ENCODE measurements around the gene GM2A. TPM values are rescaled to one million over a fixed set of nuclear protein-coding genes. Genes with fewer than 3 reads are reported as not detected.
"Not testable (repeated sequence)": the region's sequence is repeated elsewhere in the genome, so short reads cannot be mapped to it uniquely, and the experiment has no call there.

Gene GM2A
- total RNA-seq, 1 experiment from 2014 or later, result 15.7 TPM

DNA sequence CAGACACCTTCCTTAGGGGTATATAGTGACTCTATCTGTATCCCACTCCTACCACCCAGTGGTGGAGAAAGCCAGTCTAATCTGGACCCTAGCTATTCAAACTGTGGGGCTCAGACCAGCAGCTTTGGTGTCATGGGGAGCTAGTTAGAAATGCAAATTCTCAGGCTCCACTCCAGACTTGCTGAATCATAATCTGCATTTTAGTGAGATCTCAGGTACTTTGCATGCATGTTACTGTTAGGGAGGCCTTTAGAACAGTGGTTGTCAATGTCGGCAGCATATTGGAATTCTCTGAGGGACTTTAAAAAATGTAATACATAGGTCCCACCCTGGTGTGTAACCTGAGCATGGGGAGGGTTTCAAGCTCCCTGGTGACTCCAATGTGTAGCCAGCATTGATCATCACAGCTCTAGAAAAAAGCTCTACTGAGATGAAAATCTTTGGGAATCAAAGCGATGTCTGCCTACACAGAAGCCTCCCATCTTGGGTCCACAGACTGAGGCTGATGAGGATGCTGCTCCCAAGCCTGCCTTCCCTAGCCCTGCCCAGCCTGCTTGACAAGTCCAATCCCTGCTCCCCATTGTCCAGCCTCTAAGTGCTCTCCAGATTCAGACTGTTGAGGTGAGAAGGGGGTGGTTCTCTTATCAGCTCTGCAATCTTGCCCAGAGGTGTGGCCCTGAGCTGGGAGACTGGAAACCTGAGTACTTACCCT, 11.9 kb upstream of the GM2A start:
- Histone ChIP-seq H3K9me3 (no peaks in the 10 kb centered on the region), H3K4me3 (no peak overlapping the region), H3K36me3 (no peaks in the 10 kb centered on the region), H3K27me3 (peaks cover 2% of the 10 kb centered on the region)
- no peak for DNase-seq

DNA sequence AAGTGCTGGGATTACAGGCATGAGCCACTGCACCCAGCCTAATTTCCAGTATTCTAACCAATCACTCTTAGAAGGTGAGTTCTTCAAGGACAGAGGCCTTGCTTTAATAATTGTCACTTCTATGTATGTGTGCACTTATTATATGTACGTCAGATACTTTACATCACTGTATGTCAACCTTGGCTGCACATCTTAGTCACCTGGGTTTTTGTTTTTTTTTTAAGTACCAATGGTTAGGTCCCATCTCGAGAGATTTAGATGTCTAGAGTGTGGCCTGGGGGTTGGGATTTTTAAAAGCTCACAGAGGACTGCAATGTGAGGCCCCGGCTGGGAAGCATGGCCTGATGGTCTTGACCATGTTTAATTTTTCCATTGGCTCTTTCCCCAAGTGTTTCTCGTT, 9.9 kb upstream of the GM2A start:
- Histone ChIP-seq H3K9me3 (no peaks in the 10 kb centered on the region), H3K27me3 (peaks cover 7% of the 10 kb centered on the region), H3K36me3 (no peaks in the 10 kb centered on the region), H3K4me3 (no peak overlapping the region)
- DNase-seq, result no peak

DNA sequence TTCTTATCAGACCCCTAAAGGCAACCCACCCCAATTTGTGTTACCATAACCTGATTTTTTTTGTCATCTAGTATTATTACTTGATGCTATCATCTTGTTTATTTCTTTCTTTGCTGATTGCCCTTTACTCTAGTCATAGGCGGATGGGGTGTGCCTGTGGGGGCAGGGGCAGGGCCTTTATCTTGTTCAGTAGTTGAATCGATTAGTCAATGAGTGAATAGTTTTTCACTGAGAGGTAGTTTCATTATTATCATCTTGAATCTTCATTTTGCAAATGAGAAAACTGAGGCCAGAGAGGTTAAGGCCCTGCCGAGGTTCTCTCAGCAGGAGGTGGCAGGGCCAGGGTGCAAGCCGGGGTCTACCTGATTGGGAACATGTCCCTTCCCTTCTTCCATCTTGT, 9.4 kb upstream of the GM2A start:
- H3K36me3 ChIP-seq, result no peaks in the 10 kb centered on the region
- no peak overlapping the region for H3K4me3 ChIP-seq
- no peaks in the 10 kb centered on the region for H3K9me3 ChIP-seq
- no peak for DNase-seq
- peaks cover 7% of the 10 kb centered on the region for H3K27me3 ChIP-seq

DNA sequence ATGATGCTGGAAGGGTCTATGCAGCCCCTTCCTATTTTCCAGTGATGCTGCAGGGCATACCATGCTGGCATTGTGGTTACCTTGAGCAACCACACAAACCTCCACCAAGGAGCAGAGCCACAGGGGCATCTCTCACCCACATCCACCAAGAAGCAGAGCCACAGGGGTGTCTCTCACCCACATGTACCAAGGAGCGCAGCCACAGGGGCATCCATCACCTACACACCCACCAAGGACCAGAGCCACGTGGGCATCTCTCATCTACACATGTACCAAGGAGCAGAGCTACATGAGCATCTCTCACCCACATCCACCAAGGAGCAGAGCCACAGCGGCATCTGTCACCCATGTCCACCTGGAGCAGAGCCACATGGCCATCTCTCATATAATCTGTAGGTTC, 8.8 kb upstream of the GM2A start:
- Histone ChIP-seq H3K36me3 (no peaks in the 10 kb centered on the region), H3K9me3 (no peaks in the 10 kb centered on the region), H3K27me3 (peaks cover 7% of the 10 kb centered on the region), H3K4me3 (no peak overlapping the region)
- no peak for DNase-seq

DNA sequence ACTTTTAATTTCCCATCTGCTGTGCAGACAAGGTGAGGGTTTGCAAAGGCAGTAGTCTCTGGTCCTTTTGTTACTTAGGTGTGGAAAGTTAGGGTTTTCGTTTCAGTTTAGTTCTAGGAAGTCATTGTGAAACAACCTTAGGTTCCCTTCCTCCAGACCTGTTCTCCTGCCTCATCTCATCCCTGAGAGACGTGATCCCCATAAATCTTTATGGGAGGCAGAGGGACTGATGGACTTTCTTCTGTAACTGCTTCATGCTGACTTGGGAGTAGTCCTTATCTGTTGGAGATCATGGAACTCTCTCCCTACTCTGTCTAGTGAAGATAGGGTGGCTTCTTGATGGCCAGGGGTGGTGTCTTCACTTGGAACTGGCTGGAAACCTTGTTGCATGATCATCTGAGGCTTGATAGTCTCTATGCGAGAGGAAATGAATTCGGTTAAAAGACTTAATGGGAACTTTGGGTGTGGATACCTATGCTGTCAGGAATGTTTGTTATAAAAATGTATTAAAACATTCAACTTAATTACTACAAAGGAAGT, 7.2 kb upstream of the GM2A start:
- H3K9me3 ChIP-seq, result no peaks in the 10 kb centered on the region
- no peak overlapping the region for H3K4me3 ChIP-seq
- no peaks in the 10 kb centered on the region for H3K36me3 ChIP-seq
- DNase-seq, result no peak
- H3K27me3 ChIP-seq, result peaks cover 7% of the 10 kb centered on the region; the same call in 1 of the 2 replicates

DNA sequence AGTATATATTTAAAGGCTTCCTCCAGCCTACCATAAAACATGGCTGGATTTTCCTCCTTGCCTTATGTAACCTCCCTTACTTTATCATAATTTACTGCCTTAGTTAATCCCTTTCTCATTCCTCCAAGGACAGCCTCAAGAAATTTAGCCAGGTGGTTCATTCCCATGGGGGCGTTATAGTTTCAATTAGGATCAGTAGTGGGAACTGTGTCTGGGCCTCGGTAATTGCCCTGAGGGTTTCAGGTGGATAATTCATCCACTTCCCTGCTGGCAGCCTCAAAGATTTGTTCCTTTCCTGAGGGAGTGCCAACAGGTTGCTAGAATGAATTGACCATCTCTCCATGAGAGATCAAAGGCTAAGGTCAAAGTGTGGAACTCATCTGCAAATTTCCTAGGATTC, 4.3 kb upstream of the GM2A start:
- Histone ChIP-seq H3K27me3 (peaks cover 7% of the 10 kb centered on the region; the same call in 1 of the 2 replicates), H3K4me3 (no peak overlapping the region), H3K36me3 (no peaks in the 10 kb centered on the region), H3K9me3 (no peaks in the 10 kb centered on the region)
- DNase-seq, result no peak

DNA sequence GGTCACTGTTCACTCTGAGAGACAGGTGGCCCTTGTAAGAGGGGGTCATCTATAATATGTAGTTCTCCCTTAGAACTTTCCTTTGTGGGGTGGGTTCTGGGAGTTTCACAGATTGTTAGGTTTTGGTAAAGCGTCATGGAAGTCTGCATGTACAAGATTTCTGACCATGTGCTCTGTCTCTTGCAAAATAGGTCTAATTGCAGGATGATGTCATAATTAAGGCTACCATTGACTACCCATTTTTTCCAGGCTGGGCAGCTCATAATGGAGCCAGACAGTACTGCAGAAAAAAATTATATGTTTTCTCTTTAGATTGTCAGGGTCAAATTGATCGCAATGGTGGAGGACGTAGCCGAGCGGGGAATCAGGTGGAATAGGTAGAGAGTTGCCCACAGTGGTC, 3.7 kb upstream of the GM2A start:
- no peak for DNase-seq
- Histone ChIP-seq H3K27me3 (peaks cover 7% of the 10 kb centered on the region; the same call in 1 of the 2 replicates), H3K9me3 (no peaks in the 10 kb centered on the region), H3K4me3 (no peak overlapping the region), H3K36me3 (no peaks in the 10 kb centered on the region)

DNA sequence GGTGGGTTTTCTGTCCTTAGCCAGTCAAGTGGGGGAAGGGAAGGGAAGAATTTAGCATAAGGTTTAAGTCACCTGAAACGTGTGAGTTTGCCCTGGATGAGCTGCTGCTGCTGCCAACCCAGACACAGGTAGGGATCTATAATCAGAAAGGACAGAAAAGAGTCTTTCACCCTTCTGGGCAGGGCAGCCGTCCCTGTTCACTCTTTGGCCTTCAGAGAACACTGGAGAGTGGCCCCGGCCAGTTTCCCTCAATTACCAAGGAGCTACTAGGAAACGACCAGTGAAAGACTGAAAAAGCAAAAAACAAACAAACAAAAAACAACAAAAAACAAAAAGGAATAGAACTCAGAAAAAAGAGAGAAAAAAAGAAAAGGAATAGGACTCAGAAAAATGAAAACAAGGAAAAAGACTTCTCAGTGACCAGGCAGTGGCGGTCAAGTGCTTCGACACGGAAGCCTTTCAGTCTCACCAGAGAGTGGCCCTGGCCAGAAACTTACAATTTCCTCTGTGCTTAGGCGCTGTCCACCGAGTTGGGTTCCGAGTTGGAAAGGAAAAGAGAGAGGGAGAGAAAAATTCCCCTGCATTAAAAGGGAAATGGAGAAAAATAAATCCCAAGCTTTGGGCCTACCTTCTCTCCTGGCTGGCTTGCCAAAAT, 2.5 kb upstream of the GM2A start:
- no peaks in the 10 kb centered on the region for H3K9me3 ChIP-seq
- peaks cover 7% of the 10 kb centered on the region; the same call in 1 of the 2 replicates for H3K27me3 ChIP-seq
- no peaks in the 10 kb centered on the region for H3K36me3 ChIP-seq
- no peak overlapping the region for H3K4me3 ChIP-seq
- DNase-seq, result no peak

DNA sequence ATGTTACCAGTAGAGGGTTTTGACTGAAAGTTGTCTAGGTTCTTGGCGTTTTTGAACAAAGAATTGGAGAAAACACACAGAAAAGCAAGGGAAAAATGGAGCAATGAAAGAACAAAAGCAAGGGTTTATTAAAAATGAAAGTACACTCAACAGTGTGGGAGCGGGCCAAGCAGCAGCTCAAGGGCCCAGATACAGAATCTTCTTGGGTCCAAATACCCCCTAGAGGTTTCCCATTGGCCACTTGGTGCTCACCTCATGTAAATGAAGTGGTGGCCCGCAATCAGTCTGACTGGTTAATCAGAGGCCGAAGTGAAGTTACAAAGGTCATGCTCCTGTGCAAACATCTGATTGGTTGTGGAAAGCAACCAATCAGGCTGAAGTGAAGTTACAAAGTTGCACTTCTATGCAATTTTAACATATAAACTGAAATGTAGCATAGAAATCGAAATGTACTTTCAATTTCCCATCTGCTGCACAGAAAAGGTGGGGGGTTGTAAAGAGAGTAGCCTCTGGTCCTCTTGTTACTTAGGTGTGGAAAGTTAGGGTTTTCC, 1.9 kb upstream of the GM2A start:
- H3K27me3 ChIP-seq, result peaks cover 5% of the 10 kb centered on the region; the same call in 1 of the 2 replicates
- H3K9me3 ChIP-seq, result no peaks in the 10 kb centered on the region
- DNase-seq, result no peak

DNA sequence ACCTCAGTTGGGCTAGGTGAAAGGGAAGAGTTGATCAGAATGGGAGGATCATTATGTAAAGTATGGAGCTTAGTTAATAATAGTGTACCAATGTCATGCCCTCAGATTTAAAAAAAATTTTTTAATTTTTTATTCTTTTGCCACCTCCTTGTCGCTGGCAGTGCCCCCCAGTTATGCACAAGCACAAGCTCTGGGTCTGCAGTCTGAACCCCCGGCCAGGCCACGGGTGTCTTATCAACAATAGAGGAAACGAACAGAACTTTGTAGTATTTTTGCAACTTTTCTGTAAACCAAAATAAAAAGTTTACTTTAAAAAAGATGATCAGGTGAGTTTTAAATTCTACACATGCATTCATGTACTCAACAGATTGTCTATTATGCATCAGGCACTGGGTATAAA, 1.4 kb upstream of the GM2A start:
- DNase-seq, result no peak
- H3K9me3 ChIP-seq, result no peaks in the 10 kb centered on the region

More for the DNA sequence above, 1.9 kb upstream of the GM2A start:
- H3K4me3 ChIP-seq, result no peak overlapping the region
- no peaks in the 10 kb centered on the region for H3K36me3 ChIP-seq

DNA sequence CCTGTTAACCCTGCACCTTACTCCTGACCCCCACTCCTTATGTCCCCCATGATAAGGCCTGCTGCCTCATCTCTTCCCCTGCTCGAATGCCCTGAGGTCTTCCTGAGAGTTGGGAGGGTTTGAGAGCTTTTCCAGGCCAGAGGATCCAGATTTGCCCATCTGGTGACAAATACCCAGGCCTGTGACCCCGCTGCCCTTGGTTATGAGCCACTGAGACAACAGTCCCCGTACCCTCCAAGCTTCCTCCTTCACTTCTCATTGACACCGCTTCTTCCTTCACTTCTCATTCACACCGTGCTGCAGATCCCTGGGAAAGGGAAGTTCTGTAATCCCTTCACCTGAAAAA, 593 bp downstream of the GM2A start:
- no peaks in the 10 kb centered on the region for H3K36me3 ChIP-seq
- no peak for DNase-seq
- H3K27me3 ChIP-seq, result no peaks in the 10 kb centered on the region
- no peaks in the 10 kb centered on the region for H3K9me3 ChIP-seq
- peak overlapping the region; percentile 74 for H3K4me3 ChIP-seq

More for the DNA sequence above, 1.4 kb upstream of the GM2A start:
- Histone ChIP-seq H3K27me3 (no peaks in the 10 kb centered on the region), H3K4me3 (no peak overlapping the region; the same call in 1 of the 2 replicates), H3K36me3 (no peaks in the 10 kb centered on the region)

DNA sequence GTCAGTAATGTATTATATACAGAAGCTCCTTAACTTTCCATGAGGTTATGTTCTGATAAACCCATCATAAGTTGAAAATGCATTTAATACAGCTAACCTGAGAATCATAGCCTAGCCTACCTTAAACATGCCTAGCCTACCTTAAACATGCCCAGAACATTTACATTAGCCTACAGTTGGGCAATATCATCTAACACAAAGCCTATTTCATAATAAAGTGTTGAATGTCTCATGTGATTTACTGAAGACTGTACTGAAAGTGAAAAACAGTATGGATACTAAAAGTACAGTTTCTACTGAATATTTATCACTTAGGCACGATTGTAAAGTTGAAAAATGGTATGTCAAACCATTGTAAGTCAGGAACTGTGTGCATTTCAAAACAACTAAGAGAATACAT, 1.6 kb downstream of the GM2A start:
- Histone ChIP-seq H3K9me3 (no peaks in the 10 kb centered on the region), H3K27me3 (no peaks in the 10 kb centered on the region), H3K36me3 (no peaks in the 10 kb centered on the region), H3K4me3 (no peak overlapping the region)
- DNase-seq, result no peak

DNA sequence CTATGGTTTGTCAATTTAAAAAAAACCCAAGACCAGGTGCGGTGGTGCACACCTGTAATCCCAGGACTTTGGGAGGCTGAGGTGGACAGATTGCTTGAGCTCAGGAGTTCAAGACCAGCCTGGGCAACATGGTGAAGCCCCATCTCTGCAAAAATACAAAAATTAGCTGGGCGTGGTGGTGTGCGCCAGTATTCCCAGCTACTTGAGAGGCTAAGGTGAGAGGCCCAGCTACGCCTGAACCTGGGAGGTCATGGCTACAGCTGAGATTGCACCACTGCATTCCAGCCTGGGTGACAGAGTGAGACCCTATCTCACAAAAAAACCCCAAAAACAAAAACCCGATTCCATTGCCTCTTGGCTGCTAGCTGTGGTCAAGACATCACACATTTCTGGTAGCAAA, 2.0 kb downstream of the GM2A start:
- not testable (repeated sequence) for DNase-seq, H3K27me3 ChIP-seq, H3K36me3 ChIP-seq, H3K4me3 ChIP-seq, H3K9me3 ChIP-seq

DNA sequence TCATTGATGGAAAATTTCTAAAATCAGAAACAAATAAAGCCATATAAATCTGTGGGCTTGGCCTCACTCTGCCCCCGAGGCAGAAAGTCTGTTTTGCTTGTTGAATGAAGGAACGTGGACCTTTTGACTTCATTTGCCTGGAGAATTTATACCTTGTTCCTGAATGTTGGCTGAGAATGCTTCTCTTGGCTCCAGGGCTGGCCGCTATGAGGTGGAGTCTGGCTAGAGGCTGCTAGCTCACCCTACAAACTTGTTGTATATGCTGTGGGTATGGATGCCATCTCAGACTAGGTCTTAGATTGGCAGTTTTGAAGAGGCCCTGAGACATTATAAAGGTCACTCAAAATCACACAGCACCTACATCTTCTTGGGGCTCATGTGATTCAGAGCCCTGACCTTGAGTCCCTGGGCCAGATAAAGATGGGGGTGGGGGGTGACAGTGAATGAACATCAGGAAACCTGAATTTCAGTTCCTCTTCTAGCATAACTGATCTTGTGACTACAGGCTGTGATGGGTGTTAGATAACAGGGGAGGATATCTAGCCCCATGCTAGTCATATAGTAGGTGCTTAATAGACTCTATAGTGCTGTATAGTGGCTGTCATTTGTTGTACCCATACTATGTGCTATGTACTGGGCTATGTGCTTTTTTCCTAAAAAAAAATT, 2.8 kb downstream of the GM2A start:
- no peak for DNase-seq
- Histone ChIP-seq H3K36me3 (no peaks in the 10 kb centered on the region; the same call in 1 of the 2 replicates), H3K27me3 (no peaks in the 10 kb centered on the region), H3K9me3 (no peaks in the 10 kb centered on the region), H3K4me3 (no peak overlapping the region)

DNA sequence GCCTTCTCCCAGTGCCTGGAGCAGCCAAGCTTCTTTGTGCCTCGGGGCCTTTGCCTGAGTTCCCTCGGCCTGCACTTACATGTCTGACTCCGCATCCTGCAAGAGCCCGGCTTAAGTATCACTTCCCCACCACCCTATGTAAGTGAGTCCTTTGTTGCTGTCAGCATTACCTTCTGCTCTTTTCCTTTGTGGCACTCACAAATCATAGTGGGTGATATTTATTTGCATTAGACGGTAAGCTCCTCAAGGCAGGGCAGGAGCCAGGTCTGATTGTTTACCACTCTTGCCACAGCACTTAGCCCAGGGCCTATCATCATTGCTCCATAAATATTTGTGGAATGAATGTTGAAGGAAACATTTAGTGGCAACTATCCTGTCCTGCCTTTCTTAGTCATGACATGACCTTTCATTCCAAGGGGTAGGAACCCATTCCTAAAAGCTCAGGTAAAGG, 4.8 kb downstream of the GM2A start:
- H3K9me3 ChIP-seq, result no peaks in the 10 kb centered on the region
- no peaks in the 10 kb centered on the region; the same call in 1 of the 2 replicates for H3K36me3 ChIP-seq
- DNase-seq, result no peak
- H3K4me3 ChIP-seq, result no peak overlapping the region
- H3K27me3 ChIP-seq, result no peaks in the 10 kb centered on the region

DNA sequence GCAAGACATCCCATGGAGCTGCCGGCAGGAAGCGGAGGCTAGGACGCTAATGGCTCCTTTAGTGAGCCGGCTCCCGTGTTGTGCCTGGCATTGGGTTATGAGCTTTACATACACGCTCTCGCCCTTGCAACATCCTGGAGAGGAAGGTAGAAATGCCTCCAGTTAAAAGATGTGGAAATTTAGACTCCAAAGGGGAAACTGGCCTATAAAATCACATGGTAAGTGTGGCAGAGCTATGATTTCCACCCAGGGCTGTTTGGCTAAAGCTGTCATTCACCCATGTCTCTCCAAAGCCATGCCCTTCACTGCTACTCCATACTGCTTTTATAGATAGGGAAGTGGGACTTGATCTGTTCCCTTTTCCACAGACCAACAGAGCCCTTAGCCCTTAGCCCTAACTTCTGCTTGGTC, 5.2 kb downstream of the GM2A start:
- DNase-seq, result no peak
- H3K36me3 ChIP-seq, result no peaks in the 10 kb centered on the region; the same call in 1 of the 2 replicates
- H3K4me3 ChIP-seq, result no peak overlapping the region
- no peaks in the 10 kb centered on the region for H3K9me3 ChIP-seq
- H3K27me3 ChIP-seq, result no peaks in the 10 kb centered on the region

DNA sequence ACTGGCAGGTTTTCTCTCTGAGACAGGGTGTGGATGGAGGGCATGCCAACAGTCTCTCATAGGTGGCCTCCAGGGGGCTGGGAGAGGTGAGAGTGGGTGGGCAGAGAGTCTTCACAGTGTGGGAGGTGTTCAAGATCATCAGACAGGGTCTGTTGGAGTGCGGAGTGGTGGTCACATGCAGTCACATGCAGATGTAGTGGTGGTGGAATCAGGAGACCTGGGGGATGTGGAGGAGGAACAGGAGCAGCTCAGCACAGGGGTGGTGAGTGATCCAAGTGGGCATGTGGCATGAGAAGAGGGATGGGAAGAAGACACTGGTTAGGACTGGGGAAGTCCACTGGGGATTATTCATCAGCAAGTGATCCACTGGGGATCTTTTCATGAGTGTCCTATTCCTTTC, 5.8 kb downstream of the GM2A start:
- no peaks in the 10 kb centered on the region; the same call in 1 of the 2 replicates for H3K36me3 ChIP-seq
- no peak for DNase-seq
- H3K9me3 ChIP-seq, result no peaks in the 10 kb centered on the region
- no peaks in the 10 kb centered on the region for H3K27me3 ChIP-seq
- H3K4me3 ChIP-seq, result no peak overlapping the region

Data from MG63 (cell line).